CD8-positive, alpha-beta memory T cell (primary cell): ENCODE data around the gene PHF13. TPM values are rescaled to one million over a fixed set of nuclear protein-coding genes. Genes with fewer than 3 reads are reported as not detected.

ENCODE experiments used
- CTCF ChIA-PET: fragments of 350-600 bp; sonication (Branson Sonifier 250); formaldehyde crosslinking; loops from one replicate; lab custom pipeline; 2021; ENCODE audit warnings: antibody characterized with exemption; lab: Charles Lee
- POLR2A ChIA-PET: fragments of 350-600 bp; sonication (Branson Sonifier 250); formaldehyde crosslinking; loops from one replicate; lab custom pipeline; 2021; ENCODE audit warnings: antibody characterized with exemption; lab: Charles Lee
- DNase-seq, 5 donors: peaks; one replicate each; pipeline versions ENCODE4 v3.0.0 to v3.0.0-alpha.2; 2020 to 2022; ENCODE audit warnings: mixed read lengths in 1 of 5
- H3K27ac ChIP-seq: one replicate; pipeline ENCODE4 v1.7.0; 2013; ENCODE audit warnings: low read depth, mild to moderate bottlenecking, low read length, moderate library complexity
- H3K27me3 ChIP-seq: 2 replicates; pipeline ENCODE4 v1.7.0; 2013; ENCODE audit warnings: low read length, mild to moderate bottlenecking; ENCODE audit not compliant: insufficient read depth, poor library complexity, severe bottlenecking
- H3K36me3 ChIP-seq: 2 replicates; pipeline ENCODE4 v1.7.0; 2013; ENCODE audit warnings: mild to moderate bottlenecking, low read length, moderate library complexity; ENCODE audit not compliant: insufficient read depth
- H3K4me1 ChIP-seq: 2 replicates; pipeline ENCODE4 v1.7.0; 2013; ENCODE audit warnings: mild to moderate bottlenecking, low read length, moderate library complexity; ENCODE audit not compliant: insufficient read depth
- H3K4me3 ChIP-seq: 2 replicates; pipeline ENCODE4 v1.7.0; 2013; ENCODE audit warnings: mild to moderate bottlenecking, low read length
- H3K9me3 ChIP-seq: 2 replicates; pipeline ENCODE4 v1.7.0; 2013; ENCODE audit warnings: mild to moderate bottlenecking, low read length
- H3K27ac Mint-ChIP-seq, 8 donors: one replicate each; pipeline ENCODE4 v1.8.0; 2020 to 2021; ENCODE audit warnings: mixed read lengths in 8 of 8, mild to moderate bottlenecking in 6 of 8, inconsistent platforms in 3 of 8, moderate library complexity in 3 of 8
- H3K27me3 Mint-ChIP-seq, 2 donors: one replicate each; pipeline ENCODE4 v1.8.0; 2020 to 2021; ENCODE audit warnings: mixed read lengths in 2 of 2, mild to moderate bottlenecking in 1 of 2, moderate library complexity in 1 of 2
- H3K36me3 Mint-ChIP-seq, 3 donors: one replicate each; pipeline ENCODE4 v1.8.0; 2020 to 2021; ENCODE audit warnings: mixed read lengths in 3 of 3, inconsistent platforms in 1 of 3, mild to moderate bottlenecking in 1 of 3
- H3K4me1 Mint-ChIP-seq, 3 donors: one replicate each; pipeline ENCODE4 v1.8.0; 2020 to 2021; ENCODE audit warnings: mixed read lengths in 3 of 3, inconsistent platforms in 1 of 3, mild to moderate bottlenecking in 1 of 3
- H3K4me3 Mint-ChIP-seq, 7 donors: one replicate each; pipeline ENCODE4 v1.8.0; 2020 to 2021; ENCODE audit warnings: mixed read lengths in 7 of 7, mild to moderate bottlenecking in 6 of 7, moderate library complexity in 4 of 7, inconsistent platforms in 2 of 7
- H3K9me3 Mint-ChIP-seq, 5 donors: one replicate each; pipeline ENCODE4 v1.8.0; 2020 to 2022; ENCODE audit warnings: mixed read lengths in 5 of 5, mild to moderate bottlenecking in 3 of 5, moderate library complexity in 2 of 5, inconsistent platforms in 1 of 5
- polyA plus RNA-seq: library from polyadenylated mRNA; unstranded; fragments of 300-500 nt; fragmentation: Illumina TruSeq; gene quantifications from one replicate; pipeline ENCODE4 v1.2.3, GENCODE V29; 2021
- total RNA-seq, 2 experiments: library from RNA; stranded (reverse); gene quantifications; one replicate each; pipeline ENCODE4 v1.2.3, GENCODE V29; 2021

PHF13 gene
- total and polyA plus RNA-seq, 3 experiments from 2014 or later = 4.9 to 14.0 (median 12.5) TPM

GRCh38 chr1:6588128-6588892, 25.2 kb upstream of the PHF13 start:
- Mint-ChIP-seq H3K4me3 (no peak overlapping the region), H3K36me3 (peaks cover 0 to 63% (median 0%) of the 10 kb centered on the region in 3 donors)

GRCh38 chr1:6588893-6589520, 24.5 kb upstream of the PHF13 start:
- Mint-ChIP-seq H3K4me1 (peaks cover 14 to 63% (median 16%) of the 10 kb centered on the region in 3 donors), H3K27me3 (no peaks in the 10 kb centered on the region), H3K36me3 (peaks cover 0 to 70% (median 0%) of the 10 kb centered on the region in 3 donors), H3K9me3 (no peaks in the 10 kb centered on the region), H3K4me3 (no peak overlapping the region), H3K27ac (peak overlapping the region in 2 of 8 donors; percentile 14 to 73)
- Histone ChIP-seq H3K27ac (no peak overlapping the region), H3K4me3 (no peak overlapping the region), H3K4me1 (peaks cover 15% of the 10 kb centered on the region), H3K27me3 (no peaks in the 10 kb centered on the region), H3K9me3 (no peaks in the 10 kb centered on the region), H3K36me3 (peaks cover 13% of the 10 kb centered on the region)
- DNase-seq = no peak
- CTCF ChIA-PET = interaction anchor here (0.7 to 1.1 kb wide), 3 partner anchors 9 to 15 kb away, joined by 3 to 4 read pairs (median 4); partner anchors contain the start of gene ZBTB48
- POLR2A ChIA-PET = interaction anchor here (0.7 kb wide), 1 partner anchor 8 kb away, joined by 3 read pairs; no protein-coding TSS in a partner anchor

More at GRCh38 chr1:6588128-6588892, 25.2 kb upstream of the PHF13 start:
- H3K27ac ChIP-seq = no peak overlapping the region
- no peak for DNase-seq
- POLR2A ChIA-PET = no interaction called here
- Mint-ChIP-seq H3K27ac (peak overlapping the region in 1 of 8 donors; percentile 58), H3K27me3 (no peaks in the 10 kb centered on the region), H3K9me3 (no peaks in the 10 kb centered on the region), H3K4me1 (peaks cover 14 to 61% (median 16%) of the 10 kb centered on the region in 3 donors)
- no peak overlapping the region for H3K4me3 ChIP-seq
- peaks cover 15% of the 10 kb centered on the region for H3K4me1 ChIP-seq
- H3K36me3 ChIP-seq = peaks cover 6% of the 10 kb centered on the region
- H3K9me3 ChIP-seq = no peaks in the 10 kb centered on the region
- CTCF ChIA-PET = interaction anchor here (1.1 to 1.7 kb wide), 3 partner anchors 8 to 12 kb away, joined by 3 to 4 read pairs (median 4); partner anchors contain the start of gene ZBTB48
- no peaks in the 10 kb centered on the region for H3K27me3 ChIP-seq

- H3K4me1 Mint-ChIP-seq = peaks cover 7 to 58% (median 11%) of the 10 kb centered on the region in 3 donors
- no peak for DNase-seq
- POLR2A ChIA-PET = interaction anchor here (0.7 kb wide), 1 partner anchor 9 kb away, joined by 3 read pairs; no protein-coding TSS in a partner anchor
- no peaks in the 10 kb centered on the region for H3K9me3 Mint-ChIP-seq
- Histone ChIP-seq H3K4me1 (peaks cover 15% of the 10 kb centered on the region), H3K27ac (no peak overlapping the region), H3K36me3 (peaks cover 20% of the 10 kb centered on the region), H3K9me3 (no peaks in the 10 kb centered on the region), H3K27me3 (no peaks in the 10 kb centered on the region), H3K4me3 (no peak overlapping the region)
- no peak overlapping the region for H3K4me3 Mint-ChIP-seq
- H3K36me3 Mint-ChIP-seq = peaks cover 0 to 73% (median 1%) of the 10 kb centered on the region in 3 donors
- H3K27me3 Mint-ChIP-seq = no peaks in the 10 kb centered on the region
- H3K27ac Mint-ChIP-seq = peak overlapping the region in 3 of 8 donors; percentile 44 to 86 (median 73)
- CTCF ChIA-PET = interaction anchor here (0.7 kb wide), 1 partner anchor 14 kb away, joined by 4 read pairs; no protein-coding TSS in a partner anchor
Measured at GRCh38 chr1:6590046-6590445, 23.5 kb upstream of the PHF13 start.

- peaks cover 25% of the 10 kb centered on the region for H3K4me1 ChIP-seq
- ChIA-PET POLR2A (interaction anchor here (1.1 kb wide), 1 partner anchor 12 kb away, joined by 3 read pairs; no protein-coding TSS in a partner anchor), CTCF (interaction anchor here (1.3 kb wide), 1 partner anchor 9 kb away, joined by 4 read pairs; no protein-coding TSS in a partner anchor)
- no peaks in the 10 kb centered on the region for H3K9me3 Mint-ChIP-seq
- no peak overlapping the region for H3K4me3 ChIP-seq
- H3K36me3 ChIP-seq = peaks cover 32% of the 10 kb centered on the region
- no peaks in the 10 kb centered on the region for H3K9me3 ChIP-seq
- peak overlapping the region in 1 of 7 donors; percentile 47 for H3K4me3 Mint-ChIP-seq
- no peak overlapping the region for H3K27ac ChIP-seq
- peak overlapping the region in 5 of 8 donors; percentile 17 to 73 (median 58) for H3K27ac Mint-ChIP-seq
- peaks cover 15 to 66% (median 18%) of the 10 kb centered on the region in 3 donors for H3K4me1 Mint-ChIP-seq
- no peak for DNase-seq
- no peaks in the 10 kb centered on the region for H3K27me3 Mint-ChIP-seq
- H3K36me3 Mint-ChIP-seq = peaks cover 0 to 83% (median 4%) of the 10 kb centered on the region in 3 donors
- H3K27me3 ChIP-seq = no peaks in the 10 kb centered on the region
Measured at GRCh38 chr1:6591222-6591621, 22.3 kb upstream of the PHF13 start.

GRCh38 chr1:6591644-6592043, 21.9 kb upstream of the PHF13 start:
- H3K36me3 Mint-ChIP-seq = peaks cover 0 to 87% (median 4%) of the 10 kb centered on the region in 3 donors

GRCh38 chr1:6592441-6592840, 21.1 kb upstream of the PHF13 start:
- Histone ChIP-seq H3K4me3 (no peak overlapping the region), H3K9me3 (no peaks in the 10 kb centered on the region), H3K36me3 (peaks cover 44% of the 10 kb centered on the region), H3K27ac (no peak overlapping the region), H3K4me1 (peaks cover 37% of the 10 kb centered on the region), H3K27me3 (no peaks in the 10 kb centered on the region)
- Mint-ChIP-seq H3K9me3 (no peaks in the 10 kb centered on the region), H3K27ac (no peak overlapping the region), H3K27me3 (no peaks in the 10 kb centered on the region), H3K36me3 (peaks cover 0 to 91% (median 4%) of the 10 kb centered on the region in 3 donors), H3K4me1 (peaks cover 26 to 68% (median 28%) of the 10 kb centered on the region in 3 donors), H3K4me3 (no peak overlapping the region)
- CTCF ChIA-PET = interaction anchor here (1.1 kb wide), 1 partner anchor 104 kb away, joined by 3 read pairs; no protein-coding TSS in a partner anchor
- DNase-seq = no peak
- POLR2A ChIA-PET = no interaction called here

More at GRCh38 chr1:6591644-6592043, 21.9 kb upstream of the PHF13 start:
- Histone ChIP-seq H3K9me3 (no peaks in the 10 kb centered on the region), H3K36me3 (peaks cover 36% of the 10 kb centered on the region), H3K4me1 (peaks cover 29% of the 10 kb centered on the region), H3K27ac (no peak overlapping the region), H3K27me3 (no peaks in the 10 kb centered on the region), H3K4me3 (no peak overlapping the region)
- POLR2A ChIA-PET = interaction anchor here (1.1 kb wide), 1 partner anchor 12 kb away, joined by 3 read pairs; no protein-coding TSS in a partner anchor
- peaks cover 19 to 68% (median 23%) of the 10 kb centered on the region in 3 donors for H3K4me1 Mint-ChIP-seq
- CTCF ChIA-PET = interaction anchor here (1.3 kb wide), 1 partner anchor 8 kb away, joined by 4 read pairs; no protein-coding TSS in a partner anchor
- DNase-seq = no peak
- no peaks in the 10 kb centered on the region for H3K27me3 Mint-ChIP-seq
- no peak overlapping the region for H3K4me3 Mint-ChIP-seq
- H3K27ac Mint-ChIP-seq = peak overlapping the region in 3 of 8 donors; percentile 28 to 73 (median 42)
- no peaks in the 10 kb centered on the region for H3K9me3 Mint-ChIP-seq

GRCh38 chr1:6592865-6593593, 20.5 kb upstream of the PHF13 start:
- Mint-ChIP-seq H3K27ac (no peak overlapping the region), H3K27me3 (no peaks in the 10 kb centered on the region), H3K36me3 (peaks cover 0 to 93% (median 4%) of the 10 kb centered on the region in 3 donors), H3K4me3 (no peak overlapping the region), H3K4me1 (peaks cover 26 to 69% (median 29%) of the 10 kb centered on the region in 3 donors), H3K9me3 (no peaks in the 10 kb centered on the region)
- Histone ChIP-seq H3K27ac (no peak overlapping the region), H3K9me3 (no peaks in the 10 kb centered on the region), H3K36me3 (peaks cover 50% of the 10 kb centered on the region), H3K4me3 (no peak overlapping the region), H3K4me1 (peaks cover 43% of the 10 kb centered on the region), H3K27me3 (no peaks in the 10 kb centered on the region)
- CTCF ChIA-PET = interaction anchor here (1.1 kb wide), 1 partner anchor 105 kb away, joined by 3 read pairs; no protein-coding TSS in a partner anchor
- POLR2A ChIA-PET = no interaction called here
- no peak for DNase-seq
